GM19035 (cell line): ENCODE measurements around the gene ABCB8.

Source experiments
- ATAC-seq: cut with Tn5 transposase; IDR thresholded peaks from one replicate; pipeline ENCODE4 v1.9.1; 2021; ENCODE audit not compliant: unreplicated experiment

The ABCB8 gene

GRCh38 chr7:151056666-151057505 is 28.6 kb downstream of the ABCB8 start:
- no peak for ATAC-seq

- ATAC-seq: peak; percentile 16
Observed at GRCh38 chr7:151057506-151057988, 29.3 kb downstream of the ABCB8 start, which contains the start of gene CDK5. Gene CDK5 (minus strand): TSS chr7:151057897. CDS start chr7:151057848, 49 bp downstream.

GRCh38 chr7:151057989-151058780 is 29.9 kb downstream of the ABCB8 start:
- peak; percentile 90 for ATAC-seq

GRCh38 chr7:151058781-151059366 is 30.6 kb downstream of the ABCB8 start:
- no peak for ATAC-seq

GRCh38 chr7:151059367-151060112 is 31.3 kb downstream of the ABCB8 start, which contains the start of gene SLC4A2:
Gene SLC4A2 (plus strand): TSS chr7:151059589. CDS start chr7:151061988, 2,399 bp downstream.
- ATAC-seq: peak; percentile 32

- ATAC-seq: no peak
Observed at GRCh38 chr7:151060113-151060415, 31.8 kb downstream of the ABCB8 start.

GRCh38 chr7:151060416-151061212 is 32.4 kb downstream of the ABCB8 start:
- ATAC-seq: no peak

- ATAC-seq: no peak
Observed at GRCh38 chr7:151061213-151062110, 33.2 kb downstream of the ABCB8 start.

GRCh38 chr7:151062111-151062398 is 33.8 kb downstream of the ABCB8 start:
- ATAC-seq: no peak

- ATAC-seq: no peak
Observed at GRCh38 chr7:151062399-151063211, 34.4 kb downstream of the ABCB8 start.

- ATAC-seq: no peak
Observed at GRCh38 chr7:151063212-151063561, 34.9 kb downstream of the ABCB8 start.

- ATAC-seq: no peak
Observed at GRCh38 chr7:151064454-151064853, 36.2 kb downstream of the ABCB8 start.

- ATAC-seq: no peak
Observed at GRCh38 chr7:151064993-151065392, 36.7 kb downstream of the ABCB8 start.

GRCh38 chr7:151065516-151065915 is 37.3 kb downstream of the ABCB8 start:
- no peak for ATAC-seq

GRCh38 chr7:151066273-151066974 is 38.2 kb downstream of the ABCB8 start:
- no peak for ATAC-seq

GRCh38 chr7:151068069-151068773 is 40.0 kb downstream of the ABCB8 start:
- no peak for ATAC-seq
